ENCODE results near the gene ADO.

- TF ChIP-seq CTCF (IDR thresholded peaks at IDR 0.05; ENCODE audit: insufficient read depth, low read depth, low read length) = no peak
- no peak for TF ChIP-seq EZH2 (IDR thresholded peaks at IDR 0.05; ENCODE audit: insufficient read depth, low read length)
Measured at GRCh38 chr10:62816331-62817120, 12.0 kb downstream of the ADO start, which contains the start of gene EGR2.

All from astrocyte (in vitro differentiated cells and primary cell).